ENCODE data around the gene RBM14.
"Not testable (repeated sequence)": the region's sequence is repeated elsewhere in the genome, so short reads cannot be mapped to it uniquely, and the experiment has no call there.

Gene RBM14, protein sequence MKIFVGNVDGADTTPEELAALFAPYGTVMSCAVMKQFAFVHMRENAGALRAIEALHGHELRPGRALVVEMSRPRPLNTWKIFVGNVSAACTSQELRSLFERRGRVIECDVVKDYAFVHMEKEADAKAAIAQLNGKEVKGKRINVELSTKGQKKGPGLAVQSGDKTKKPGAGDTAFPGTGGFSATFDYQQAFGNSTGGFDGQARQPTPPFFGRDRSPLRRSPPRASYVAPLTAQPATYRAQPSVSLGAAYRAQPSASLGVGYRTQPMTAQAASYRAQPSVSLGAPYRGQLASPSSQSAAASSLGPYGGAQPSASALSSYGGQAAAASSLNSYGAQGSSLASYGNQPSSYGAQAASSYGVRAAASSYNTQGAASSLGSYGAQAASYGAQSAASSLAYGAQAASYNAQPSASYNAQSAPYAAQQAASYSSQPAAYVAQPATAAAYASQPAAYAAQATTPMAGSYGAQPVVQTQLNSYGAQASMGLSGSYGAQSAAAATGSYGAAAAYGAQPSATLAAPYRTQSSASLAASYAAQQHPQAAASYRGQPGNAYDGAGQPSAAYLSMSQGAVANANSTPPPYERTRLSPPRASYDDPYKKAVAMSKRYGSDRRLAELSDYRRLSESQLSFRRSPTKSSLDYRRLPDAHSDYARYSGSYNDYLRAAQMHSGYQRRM

DNA sequence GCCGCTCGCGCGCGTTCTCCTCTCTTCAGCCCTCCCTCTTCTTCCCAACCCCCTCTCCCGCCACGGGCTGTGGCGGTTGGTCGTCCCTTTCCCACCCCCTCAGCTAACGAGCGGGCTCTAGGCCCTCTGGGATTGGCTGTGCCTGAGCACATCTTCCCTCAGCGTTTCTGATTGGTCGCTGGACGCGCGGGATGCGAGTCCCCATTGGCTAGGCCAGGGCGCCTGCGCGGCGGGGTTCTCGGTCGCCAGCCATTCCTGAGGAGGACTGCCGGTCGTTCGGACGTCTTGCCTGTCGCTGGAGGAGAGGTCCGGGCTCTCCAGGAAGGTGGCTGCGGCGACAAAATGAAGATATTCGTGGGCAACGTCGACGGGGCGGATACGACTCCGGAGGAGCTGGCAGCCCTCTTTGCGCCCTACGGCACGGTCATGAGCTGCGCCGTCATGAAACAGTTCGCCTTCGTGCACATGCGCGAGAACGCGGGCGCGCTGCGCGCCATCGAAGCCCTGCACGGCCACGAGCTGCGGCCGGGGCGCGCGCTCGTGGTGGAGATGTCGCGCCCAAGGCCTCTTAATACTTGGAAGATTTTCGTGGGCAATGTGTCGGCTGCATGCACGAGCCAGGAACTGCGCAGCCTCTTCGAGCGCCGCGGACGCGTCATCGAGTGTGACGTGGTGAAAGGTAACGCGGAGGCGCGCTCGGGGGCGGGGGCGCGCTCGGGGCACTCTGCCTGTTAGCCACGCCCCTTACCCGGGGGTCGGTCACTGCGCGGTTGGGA, at the start of gene RBM14:
Gene RBM14 (plus strand): TSS at position 252 of the 776 bp plus-strand sequence. CDS start 91 bp downstream, at position 343.
- DNase-seq (ENCODE audit: low spot score), result peak; percentile 99

DNA sequence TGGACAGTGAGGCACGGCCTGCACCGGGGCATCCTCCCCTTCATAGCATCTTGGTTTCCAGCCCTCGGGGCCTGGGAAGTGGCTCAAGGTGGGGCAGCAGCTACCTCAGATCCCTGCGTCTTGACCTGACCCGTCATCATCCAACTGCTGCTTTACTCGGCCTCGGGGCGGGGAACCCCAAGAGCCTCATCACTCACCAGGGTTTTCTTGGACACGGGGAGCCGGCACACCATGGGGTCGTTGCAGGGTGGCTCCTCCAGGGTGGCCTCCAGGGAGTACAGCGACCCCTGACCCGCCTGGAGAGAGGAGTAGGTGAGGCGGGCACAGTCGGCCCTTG, 48.7 kb upstream of the RBM14 start:
- DNase-seq (ENCODE audit: low spot score), result no peak

DNA sequence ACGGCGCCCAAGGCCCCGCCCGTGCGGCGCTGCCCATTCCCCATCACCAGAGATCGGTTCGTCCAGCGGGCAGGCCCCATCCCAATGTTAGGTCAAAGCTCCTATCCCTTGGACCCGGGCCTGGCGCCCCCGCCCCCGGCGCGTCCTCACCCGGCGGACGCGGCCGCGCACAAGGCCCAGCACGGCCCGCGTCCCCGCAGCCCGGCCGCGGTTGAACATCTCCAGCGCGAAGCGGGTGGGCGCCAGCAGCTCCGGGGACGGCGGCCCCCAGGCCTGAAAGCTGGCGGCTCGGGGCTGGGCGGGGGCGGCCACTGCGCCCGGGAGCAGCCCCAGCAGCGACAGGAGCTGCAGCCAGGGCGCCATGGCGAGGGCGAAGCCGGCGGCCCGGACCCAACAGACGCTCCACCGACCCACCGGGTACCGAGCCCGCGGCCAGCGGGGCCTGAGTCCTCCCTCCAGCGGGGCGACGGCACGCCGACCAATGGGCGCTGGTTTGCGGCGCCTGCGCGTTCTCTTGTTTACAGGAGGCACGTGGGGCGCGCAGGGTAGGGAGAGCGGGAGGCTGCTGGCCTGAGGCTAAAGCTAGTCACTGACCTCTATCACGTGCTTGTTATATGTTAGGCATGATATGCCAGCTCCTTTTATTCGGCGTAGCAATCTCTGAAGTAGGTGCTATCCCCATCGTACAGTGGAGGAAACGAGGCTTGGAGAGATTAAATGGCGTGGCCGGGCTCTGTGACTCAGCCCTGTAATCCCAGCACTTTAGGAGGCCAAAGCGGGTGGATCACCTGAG, 48.1 kb upstream of the RBM14 start, which contains the start of gene CTSF:
Gene CTSF (minus strand): TSS at position 483 of the 793 bp plus-strand sequence. CDS start 120 bp downstream, at position 363.
- DNase-seq (ENCODE audit: low spot score), result no peak

DNA sequence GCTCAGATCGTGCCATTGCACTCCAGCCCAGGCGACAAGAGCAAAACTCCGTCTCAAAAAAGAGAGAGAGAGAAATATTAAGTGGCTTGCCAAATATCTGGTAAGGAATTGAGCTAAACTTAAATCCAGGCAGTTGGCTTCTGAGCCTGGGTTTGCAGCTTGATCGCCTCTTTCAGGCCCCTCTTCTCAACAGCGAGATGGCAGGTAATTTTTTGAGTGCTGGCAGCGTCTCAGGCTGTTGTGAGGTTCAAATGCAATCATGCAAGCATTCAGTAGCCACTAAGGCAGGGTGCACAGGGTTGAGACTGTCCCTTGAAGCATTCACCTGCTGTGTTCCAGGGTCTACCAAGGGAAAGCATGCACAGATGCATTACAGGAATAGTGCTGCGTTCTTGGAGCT, 47.4 kb upstream of the RBM14 start:
- no peak for DNase-seq (ENCODE audit: low spot score)

DNA sequence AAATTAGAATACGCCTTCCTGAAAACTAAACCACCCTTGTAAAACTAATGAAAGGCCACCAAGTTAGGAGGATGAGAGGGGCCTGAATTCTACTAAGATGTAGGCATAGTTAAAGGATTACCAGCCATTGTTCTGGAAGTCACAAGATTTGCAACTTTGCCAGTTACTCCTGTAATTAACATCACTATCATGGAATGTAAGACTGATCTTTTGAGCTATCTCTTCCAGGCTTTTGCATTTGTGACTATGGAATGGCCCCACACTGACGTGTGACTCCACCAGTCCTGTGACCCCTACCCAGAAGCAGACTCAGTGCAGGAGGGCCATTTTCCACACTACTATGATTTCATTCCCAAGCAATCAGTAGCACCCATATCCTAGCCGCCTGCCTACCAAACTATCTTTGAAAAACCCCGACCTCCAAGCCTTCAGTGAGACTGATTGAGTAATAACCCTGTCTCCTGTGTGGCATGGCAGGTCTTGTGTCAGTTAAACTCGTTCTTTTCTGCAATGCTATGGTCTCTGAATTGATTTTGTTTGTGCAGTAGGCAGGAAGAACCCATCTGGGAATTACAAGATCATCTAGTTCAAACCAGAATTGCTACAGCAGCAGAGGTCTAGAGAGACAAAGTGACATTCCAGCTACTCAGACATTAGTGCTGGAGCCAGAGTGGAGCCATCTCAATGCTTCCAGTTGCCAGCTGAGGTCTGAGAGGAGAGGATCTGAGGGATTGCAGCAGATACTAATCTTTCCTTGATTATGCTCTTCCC, 46.2 kb upstream of the RBM14 start:
- no peak for DNase-seq (ENCODE audit: low spot score)

DNA sequence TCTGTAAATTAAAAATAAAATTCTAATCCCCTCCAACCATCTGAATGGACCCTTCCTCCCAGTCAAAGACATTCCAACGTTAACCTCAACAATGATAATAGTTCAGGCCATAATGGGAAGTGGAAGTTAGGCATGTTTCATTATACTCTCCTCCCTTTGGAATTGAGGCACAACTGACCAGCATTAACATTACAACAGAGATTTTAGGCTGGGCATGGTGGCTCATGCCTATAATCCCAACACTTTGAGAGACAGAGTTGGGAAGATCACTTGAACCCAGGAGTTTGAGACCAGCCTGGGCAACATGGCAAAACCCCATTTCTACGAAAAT, 45.6 kb upstream of the RBM14 start:
- DNase-seq (ENCODE audit: low spot score), result no peak

DNA sequence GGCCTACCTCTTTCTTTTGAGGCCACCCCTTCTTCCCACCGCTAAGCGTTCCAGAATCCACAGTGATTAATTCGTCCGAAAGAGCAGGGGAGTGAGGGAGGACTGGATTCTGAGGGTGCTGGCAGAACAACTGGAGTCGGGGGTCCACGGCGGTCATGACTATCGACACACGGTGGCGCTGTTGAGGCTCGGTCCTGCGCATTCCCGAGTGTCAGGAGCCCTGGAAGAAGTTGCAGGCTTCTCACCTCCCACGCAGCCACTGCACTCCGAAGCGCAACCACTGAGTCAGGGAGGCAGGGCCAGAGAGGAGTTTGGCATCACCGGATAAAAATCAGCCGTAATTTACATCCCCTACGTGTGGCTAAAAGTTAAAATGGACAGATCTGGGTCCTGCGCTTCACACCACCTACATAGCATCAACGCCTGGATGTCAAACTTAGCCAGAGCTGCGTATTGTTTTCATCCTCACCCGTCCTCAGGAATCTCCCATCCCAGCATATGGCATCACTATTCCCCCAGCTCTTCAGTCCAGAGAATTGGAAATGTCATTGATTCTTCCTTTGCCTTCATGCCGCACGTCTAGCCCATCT, 37.3 kb upstream of the RBM14 start:
- peak; percentile 45 for DNase-seq (ENCODE audit: low spot score)

DNA sequence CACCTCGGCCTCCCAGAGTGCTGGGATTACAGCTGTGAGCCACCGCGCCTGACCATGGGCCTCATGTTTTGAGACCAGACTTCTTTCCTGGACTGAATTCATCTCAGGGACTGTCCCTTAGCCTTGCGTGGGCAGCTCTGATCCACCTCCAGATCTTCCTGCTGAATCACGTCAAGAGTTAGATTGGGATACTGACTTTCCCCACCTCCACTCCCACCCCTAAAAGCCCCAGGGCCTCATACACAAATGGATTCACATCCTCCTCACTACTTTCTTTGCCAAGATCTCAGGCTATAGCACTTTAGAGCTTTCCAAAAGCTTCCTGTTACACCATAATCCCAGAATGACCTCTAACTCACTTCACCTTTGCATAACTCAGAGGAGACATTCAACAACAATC, 35.6 kb upstream of the RBM14 start:
- DNase-seq (ENCODE audit: low spot score), result no peak

DNA sequence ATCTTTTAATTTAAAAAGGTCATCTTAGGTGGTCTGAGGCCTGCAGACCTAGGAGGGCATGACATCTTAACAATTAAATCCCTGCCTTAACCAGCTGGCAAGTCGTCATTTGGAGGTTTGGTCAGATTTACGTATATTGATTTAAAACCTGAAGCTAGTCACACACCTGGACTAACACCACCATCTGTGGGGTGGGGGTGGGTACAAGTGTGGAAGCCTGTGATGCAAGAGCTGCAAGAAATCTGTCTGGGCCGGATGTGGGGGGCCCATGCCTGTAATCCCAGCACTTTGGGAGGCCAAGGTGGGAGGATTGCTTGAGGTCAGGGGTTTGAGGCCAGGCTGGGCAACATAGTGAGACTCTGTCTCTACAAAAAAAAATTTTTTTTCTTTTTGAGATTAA, 35.2 kb upstream of the RBM14 start:
- no peak for DNase-seq (ENCODE audit: low spot score)

DNA sequence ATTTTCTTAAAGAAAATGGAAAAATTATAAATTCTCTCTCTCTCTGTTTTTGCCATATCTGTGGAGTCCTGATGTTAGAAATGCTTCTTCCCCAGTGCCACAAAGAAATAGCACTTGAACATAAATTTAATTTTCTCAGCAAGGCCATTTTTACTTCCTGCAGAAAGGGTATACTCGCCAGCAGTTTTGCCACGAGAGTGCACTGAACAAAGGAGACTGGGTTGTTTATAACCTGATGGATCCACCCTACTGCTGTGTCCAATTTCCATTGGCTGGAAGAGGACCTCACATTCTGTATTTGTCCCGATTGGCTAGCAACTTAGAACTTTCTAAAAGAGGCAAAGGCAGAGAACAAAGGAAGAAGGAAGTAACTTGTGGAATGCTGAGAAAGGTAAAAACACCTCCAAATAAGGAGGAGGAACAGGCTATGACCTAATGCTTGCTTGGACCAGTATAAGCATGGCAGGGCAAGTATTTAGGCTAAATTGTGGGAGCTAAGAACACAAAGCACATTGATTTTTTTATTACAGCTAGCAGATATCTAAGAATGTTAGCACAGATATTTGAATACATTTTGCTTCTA, 33.8 kb upstream of the RBM14 start:
- DNase-seq (ENCODE audit: low spot score), result not testable (repeated sequence)

DNA sequence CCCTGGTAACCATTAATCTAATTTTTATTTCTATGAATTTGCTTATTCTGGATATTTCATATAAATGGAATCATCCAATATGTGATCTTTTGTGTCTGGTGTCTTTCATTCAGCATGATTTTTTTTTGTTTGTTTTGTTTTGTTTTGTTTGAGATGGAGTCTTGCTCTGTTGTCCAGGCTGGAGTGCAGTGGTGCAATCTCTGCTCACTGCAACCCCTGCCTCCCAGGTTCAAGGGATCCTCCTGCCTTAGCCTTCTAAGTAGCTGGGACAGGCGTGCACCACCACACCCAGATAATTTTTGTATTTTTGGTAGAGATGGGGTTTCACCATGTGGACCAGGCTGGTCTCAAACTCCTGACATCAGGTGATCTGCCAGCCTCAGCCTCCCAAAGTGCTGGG, 31.0 kb upstream of the RBM14 start:
- not testable (repeated sequence) for DNase-seq (ENCODE audit: low spot score)

DNA sequence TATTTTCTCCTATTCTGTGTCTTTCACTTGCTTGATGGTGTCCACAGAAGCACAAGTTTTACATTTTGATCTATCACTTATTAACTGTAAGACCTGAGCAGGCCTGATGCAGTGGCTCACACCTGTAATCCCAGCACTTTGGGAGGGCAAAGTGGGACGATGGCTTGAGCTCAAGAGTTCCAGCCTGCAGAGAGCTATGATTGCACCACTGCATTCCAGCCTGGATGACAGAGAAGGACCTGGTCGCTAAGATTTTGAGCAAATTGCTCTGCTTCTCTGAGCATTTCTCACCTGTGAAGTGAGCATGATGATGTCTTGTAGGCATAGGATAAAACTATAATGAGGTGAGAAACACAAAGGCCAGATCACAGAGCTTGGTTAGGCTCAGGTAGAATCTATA, 30.3 kb upstream of the RBM14 start:
- DNase-seq (ENCODE audit: low spot score), result no peak

DNA sequence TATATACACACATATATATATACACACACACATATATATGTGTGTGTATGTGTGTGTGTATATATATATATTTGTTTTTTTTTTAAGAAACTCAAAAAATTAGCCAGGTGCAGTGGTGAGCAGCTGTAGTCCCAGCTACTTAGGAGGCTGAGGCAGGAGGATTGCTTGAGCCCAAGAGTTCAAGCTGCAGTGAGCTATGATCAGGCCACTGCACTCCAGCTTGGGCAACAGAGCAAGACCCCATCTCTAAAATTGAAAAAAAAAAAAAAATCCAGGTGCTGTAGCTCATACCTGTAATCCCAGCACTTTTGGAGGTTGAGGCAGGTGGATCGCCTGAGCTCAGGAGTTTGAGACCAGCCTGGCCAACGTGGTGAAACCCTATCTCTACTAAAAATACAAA, 27.1 kb upstream of the RBM14 start:
- DNase-seq (ENCODE audit: low spot score), result not testable (repeated sequence)

DNA sequence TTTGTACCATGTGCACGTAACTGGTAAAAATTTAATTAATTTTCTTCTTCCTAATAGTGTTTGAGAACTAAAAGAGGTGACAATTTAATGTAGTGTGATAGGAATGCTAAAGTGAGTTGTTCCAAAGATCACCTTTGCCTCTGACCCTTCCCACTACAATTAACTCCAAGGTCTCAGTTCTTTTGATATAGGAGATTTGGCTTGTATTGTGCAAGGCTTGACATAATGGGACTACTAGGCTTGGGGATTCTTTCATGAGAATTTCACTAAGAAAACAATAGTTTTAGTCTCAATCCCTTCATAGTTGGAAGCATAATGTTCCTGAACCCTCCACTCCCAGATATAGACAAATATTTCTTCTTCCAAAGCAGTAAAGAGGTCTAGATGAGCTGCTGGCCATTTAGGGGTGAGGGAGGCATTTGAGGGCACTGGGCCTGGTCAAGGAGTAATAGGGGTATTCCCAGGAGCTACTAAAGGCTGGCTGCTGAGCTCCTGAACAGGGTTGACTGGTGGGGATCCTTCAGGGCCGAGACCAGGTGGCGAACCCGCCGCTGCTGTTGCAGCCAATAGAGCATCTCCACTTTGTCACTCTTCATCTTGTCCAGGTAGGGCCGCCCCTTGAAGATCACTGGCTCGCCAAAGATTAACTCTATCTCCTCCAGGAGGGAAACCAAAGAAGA, 26.3 kb upstream of the RBM14 start:
- DNase-seq (ENCODE audit: low spot score), result no peak

DNA sequence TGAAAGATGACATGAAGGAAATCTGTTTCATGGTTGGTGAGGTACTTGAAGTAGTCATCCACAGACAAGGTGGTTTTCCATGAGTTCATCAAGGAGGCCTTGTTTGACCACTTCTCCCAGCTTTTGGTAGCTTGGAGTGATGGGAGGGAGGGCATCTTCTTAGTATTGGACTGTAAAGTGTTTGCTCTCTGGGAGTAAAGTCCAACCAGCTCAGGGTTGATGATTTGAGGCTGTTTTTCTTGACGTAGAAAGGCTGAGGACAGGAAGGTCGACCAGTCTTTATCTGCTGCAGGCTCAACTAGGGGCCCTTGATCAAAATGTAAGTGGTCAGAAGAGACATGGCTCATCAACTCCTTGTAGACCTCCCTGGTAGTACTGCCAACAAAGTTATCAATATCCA, 25.3 kb upstream of the RBM14 start:
- DNase-seq (ENCODE audit: low spot score), result no peak

DNA sequence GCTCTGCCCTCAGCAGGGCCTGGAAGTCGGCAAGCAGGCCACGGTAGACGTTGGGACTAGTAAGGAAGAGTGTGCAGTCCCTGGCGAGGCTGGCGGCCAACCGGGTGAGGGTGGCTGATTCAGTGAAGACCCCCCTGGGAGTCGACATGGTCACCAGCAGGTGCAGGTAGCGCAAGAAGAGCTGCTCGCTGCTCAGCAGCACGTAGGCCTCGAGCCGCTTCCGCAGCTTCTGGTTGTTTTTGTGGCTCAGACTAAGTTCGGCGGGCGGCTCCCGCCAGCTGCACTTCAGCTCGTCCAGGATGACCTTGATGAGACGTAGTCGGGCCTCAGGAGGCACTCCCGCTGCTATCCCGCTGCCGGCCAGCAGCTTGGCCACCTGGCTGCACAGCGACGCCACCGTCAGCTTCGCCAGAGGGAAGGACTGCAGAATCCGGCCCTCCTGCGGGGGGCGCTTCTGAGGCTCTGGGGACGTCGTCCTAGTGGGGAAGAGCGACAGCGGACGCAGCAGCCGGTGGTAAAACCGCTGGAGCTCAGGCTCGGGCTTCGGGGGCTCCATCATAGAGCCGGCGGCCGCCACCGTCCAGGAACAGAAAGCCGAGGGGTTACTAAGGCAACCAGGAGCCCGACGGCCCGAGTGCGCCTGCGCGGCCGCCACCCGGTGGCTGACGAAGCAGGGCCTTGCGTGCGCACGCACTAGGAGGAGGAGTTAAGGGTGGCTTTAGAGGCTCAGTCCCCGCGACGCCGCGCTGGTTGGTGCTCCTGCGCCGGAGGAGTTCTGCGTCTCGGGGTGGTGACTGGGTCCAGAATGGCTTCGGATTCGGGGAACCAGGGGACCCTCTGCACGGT, 23.8 kb upstream of the RBM14 start, which contains the start of the genes CCDC87 and CCS:
Gene CCDC87 (minus strand): TSS at position 607 of the 846 bp plus-strand sequence. CDS start 48 bp downstream, at position 559.
Gene CCS (plus strand): TSS at position 729 of the 846 bp plus-strand sequence. CDS start 77 bp downstream, at position 806.
- peak; percentile 93 for DNase-seq (ENCODE audit: low spot score)

DNA sequence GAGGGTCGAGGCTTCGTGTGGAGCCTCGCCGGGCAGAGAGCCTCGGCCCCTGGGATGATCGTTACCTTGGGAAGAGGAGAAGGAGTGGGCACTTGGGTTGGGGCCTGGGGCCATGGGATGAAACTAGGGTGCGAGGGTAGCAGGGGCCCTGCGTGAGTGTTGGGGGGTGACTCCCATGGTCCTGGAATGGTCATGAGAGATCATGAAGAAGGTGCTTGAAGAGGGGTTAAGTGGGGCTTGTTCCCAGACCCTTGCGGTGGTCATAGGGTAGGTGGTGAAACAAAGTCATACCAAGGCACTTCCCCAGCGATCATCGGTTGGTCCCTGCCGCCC, 23.2 kb upstream of the RBM14 start:
- no peak for DNase-seq (ENCODE audit: low spot score)

DNA sequence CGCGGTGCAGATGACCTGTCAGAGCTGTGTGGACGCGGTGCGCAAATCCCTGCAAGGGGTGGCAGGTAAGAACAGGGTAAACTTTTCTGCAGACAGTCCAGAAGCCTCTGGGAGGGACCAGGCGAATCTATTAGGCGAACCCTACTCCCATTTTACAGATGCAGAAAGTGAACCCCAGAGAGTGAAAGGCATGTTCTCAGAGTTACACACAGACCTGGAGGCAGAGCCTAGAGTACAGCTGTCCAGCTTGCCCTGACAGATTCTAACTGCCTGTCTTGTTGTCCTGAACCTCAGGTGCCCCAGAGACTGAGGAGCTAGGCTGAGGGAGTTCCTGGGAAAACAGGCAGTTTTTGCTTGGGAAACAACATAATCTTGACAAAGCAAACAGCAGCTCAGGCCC, 22.8 kb upstream of the RBM14 start:
- DNase-seq (ENCODE audit: low spot score), result no peak

Measured in SW480 (cell line).